SK-N-SH treated with all-trans-retinoic acid at 6 μM for 48 hours (cell line): ENCODE measurements around the gene FGF2.
"Not testable (repeated sequence)": the region's sequence is repeated elsewhere in the genome, so short reads cannot be mapped to it uniquely, and the experiment has no call there.

Experiments used
- ATAC-seq: fragments of 200-7000 bp; cut with Tn5 transposase; 3 replicates; pipeline ENCODE4 v1.9.1; 2020; ENCODE audit warnings: mild to moderate bottlenecking, moderate library complexity
- BACH2 ChIP-seq: fragments of 250-450 bp; sonication (Bioruptor Pico); IDR thresholded peaks from 2 replicates; pipeline ENCODE4 v1.9.0; 2021; ENCODE audit warnings: mild to moderate bottlenecking, borderline replicate concordance
- CSDC2 ChIP-seq: fragments of 250-450 bp; sonication (Bioruptor Pico); IDR thresholded peaks from 2 replicates; pipeline ENCODE4 v1.5.0; 2020; ENCODE audit warnings: mild to moderate bottlenecking, moderate library complexity
- ESRRG ChIP-seq: fragments of 250-450 bp; sonication (Bioruptor Pico); IDR thresholded peaks from 2 replicates; pipeline ENCODE4 v1.6.1; 2021; ENCODE audit warnings: mild to moderate bottlenecking
- GLIS3 ChIP-seq: fragments of 250-450 bp; sonication (Bioruptor Pico); IDR thresholded peaks from 2 replicates; pipeline ENCODE4 v1.5.0; 2020; ENCODE audit warnings: mild to moderate bottlenecking, moderate library complexity
- ISL1 ChIP-seq: fragments of 250-450 bp; sonication (Bioruptor Pico); IDR thresholded peaks from 2 replicates; pipeline ENCODE4 v2.1.2; 2022; ENCODE audit warnings: mild to moderate bottlenecking, moderate library complexity
- OSR1 ChIP-seq: fragments of 250-450 bp; sonication (Bioruptor Pico); IDR thresholded peaks from 2 replicates; pipeline ENCODE4 v1.8.0; 2022; ENCODE audit warnings: moderate library complexity, mild to moderate bottlenecking, inconsistent platforms
- PPARA ChIP-seq: fragments of 250-450 bp; sonication (Bioruptor Pico); IDR thresholded peaks from 2 replicates; pipeline ENCODE4 v1.5.0; 2020; ENCODE audit warnings: mild to moderate bottlenecking, borderline replicate concordance
- RARB ChIP-seq: fragments of 250-450 bp; sonication (Bioruptor Pico); IDR thresholded peaks from 2 replicates; pipeline ENCODE4 v1.8.0; 2021; ENCODE audit warnings: mild to moderate bottlenecking, moderate library complexity
- SNAI2 ChIP-seq: fragments of 250-450 bp; sonication (Bioruptor Pico); IDR thresholded peaks from 2 replicates; pipeline ENCODE4 v1.5.0; 2020; ENCODE audit warnings: mild to moderate bottlenecking, moderate library complexity
- TCF4 ChIP-seq: fragments of 250-450 bp; sonication (Bioruptor Pico); IDR thresholded peaks from 2 replicates; pipeline ENCODE4 v1.8.0; 2021; ENCODE audit warnings: mild to moderate bottlenecking, moderate library complexity, borderline replicate concordance
- ZC3H10 ChIP-seq: fragments of 250-450 bp; sonication (Bioruptor Pico); IDR thresholded peaks from 2 replicates; pipeline ENCODE4 v1.5.1; 2021; ENCODE audit warnings: mild to moderate bottlenecking, moderate library complexity
- ZFP3 ChIP-seq: fragments of 250-450 bp; sonication (Bioruptor Pico); IDR thresholded peaks from 2 replicates; pipeline ENCODE4 v1.5.0; 2020; ENCODE audit warnings: mild to moderate bottlenecking, moderate library complexity
- ZFP30 ChIP-seq: fragments of 450-650 bp; formaldehyde crosslinking; IDR thresholded peaks from 2 replicates; pipeline ENCODE4 v1.5.0; 2022; ENCODE audit warnings: mild to moderate bottlenecking, moderate library complexity
- ZNF565 ChIP-seq: fragments of 450-650 bp; formaldehyde crosslinking; conservative IDR thresholded peaks from 2 replicates; pipeline ENCODE4 v1.5.0; 2020; ENCODE audit warnings: low read depth, mild to moderate bottlenecking, moderate library complexity
- ZNF70 ChIP-seq: fragments of 450-650 bp; formaldehyde crosslinking; IDR thresholded peaks from 2 replicates; pipeline ENCODE4 v1.5.0; 2020; ENCODE audit warnings: mild to moderate bottlenecking, moderate library complexity
- ZNF8 ChIP-seq: fragments of 450-650 bp; formaldehyde crosslinking; IDR thresholded peaks from 2 replicates; pipeline ENCODE4 v1.5.0; 2020; ENCODE audit warnings: mild to moderate bottlenecking, moderate library complexity
- TF ChIP-seq, protein P1 (sequence below): fragments of 250-450 bp; sonication (Bioruptor Pico); IDR thresholded peaks from 2 replicates; pipeline ENCODE4 v1.5.1; 2020; ENCODE audit warnings: low read depth, mild to moderate bottlenecking, moderate library complexity
- TF ChIP-seq, protein P2 (sequence below): fragments of 250-450 bp; sonication (Bioruptor Pico); IDR thresholded peaks from 2 replicates; pipeline ENCODE4 v1.5.1; 2021; ENCODE audit warnings: mild to moderate bottlenecking, moderate library complexity

Gene FGF2

DNA sequence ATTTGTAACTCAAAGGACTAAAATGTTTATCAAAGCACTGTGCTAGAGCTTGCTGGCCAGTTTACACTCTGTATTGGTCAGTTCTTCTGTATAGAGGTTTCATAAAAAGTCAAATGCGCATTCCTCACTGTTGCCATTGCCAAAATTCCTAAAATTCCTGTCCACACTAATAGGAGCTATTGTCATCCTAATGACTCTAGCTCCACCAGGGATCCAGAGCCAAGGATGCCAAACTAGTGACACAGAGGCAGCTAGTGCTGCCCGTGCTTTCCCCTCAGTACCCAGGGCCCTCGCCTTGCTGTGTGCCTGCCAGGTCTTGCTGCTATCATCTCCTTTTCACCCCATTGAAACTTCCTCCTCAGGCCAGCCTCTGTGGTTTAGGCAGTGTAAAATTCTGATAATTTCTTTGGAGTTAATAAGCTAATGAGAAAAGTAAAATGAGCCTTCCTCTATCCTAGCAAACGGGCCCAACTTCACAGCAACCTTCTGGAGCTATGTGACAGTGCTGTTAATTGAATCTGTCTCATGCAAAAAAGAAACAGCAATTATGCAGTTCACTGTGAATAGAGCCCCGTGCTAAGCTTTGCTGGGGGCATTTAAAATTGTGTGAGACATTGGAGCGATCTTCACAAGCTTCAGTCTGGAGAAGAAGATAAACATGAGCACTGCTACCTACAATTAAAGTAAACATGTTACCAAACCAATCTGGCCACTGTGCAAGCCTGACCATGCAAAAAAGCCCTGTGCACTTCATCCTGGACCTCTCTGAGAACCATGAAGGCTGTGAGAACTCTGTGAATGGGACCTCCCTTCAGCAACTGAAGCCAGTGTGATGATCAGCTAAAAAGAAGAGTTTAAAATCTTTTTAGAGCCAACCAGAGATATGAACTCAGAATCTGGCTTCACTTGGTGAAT is 43.1 kb upstream of the FGF2 start:
- peak; percentile 98 for ATAC-seq

DNA sequence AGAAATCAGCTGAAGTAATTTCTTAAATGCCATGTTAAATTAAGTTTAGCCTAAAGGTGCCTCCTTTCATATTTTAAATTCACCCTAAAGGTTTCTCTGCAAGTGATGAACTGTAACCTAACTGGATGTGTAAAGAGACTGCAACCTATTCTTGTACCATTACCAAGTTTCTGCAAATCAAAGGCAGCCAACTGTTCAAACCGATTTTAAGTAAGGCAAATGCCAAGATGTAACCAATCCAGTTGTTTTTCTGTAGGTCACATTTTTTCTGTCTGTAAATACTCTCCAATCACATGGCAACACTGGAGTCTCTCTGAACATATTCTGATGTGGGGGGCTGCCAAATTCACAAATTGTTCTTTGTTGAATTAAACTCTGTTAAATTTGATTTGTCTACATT is 42.4 kb upstream of the FGF2 start:
- peak; percentile 35 for ATAC-seq
- TF ChIP-seq ZNF8 (CRISPR knock-in tag) (no peak), SNAI2 (no peak), GLIS3 (CRISPR knock-in tag) (no peak), PPARA (no peak), OSR1 (no peak), CSDC2 (CRISPR knock-in tag) (no peak), RARB (CRISPR knock-in tag) (no peak)
- TF ChIP-seq, protein P1, sequence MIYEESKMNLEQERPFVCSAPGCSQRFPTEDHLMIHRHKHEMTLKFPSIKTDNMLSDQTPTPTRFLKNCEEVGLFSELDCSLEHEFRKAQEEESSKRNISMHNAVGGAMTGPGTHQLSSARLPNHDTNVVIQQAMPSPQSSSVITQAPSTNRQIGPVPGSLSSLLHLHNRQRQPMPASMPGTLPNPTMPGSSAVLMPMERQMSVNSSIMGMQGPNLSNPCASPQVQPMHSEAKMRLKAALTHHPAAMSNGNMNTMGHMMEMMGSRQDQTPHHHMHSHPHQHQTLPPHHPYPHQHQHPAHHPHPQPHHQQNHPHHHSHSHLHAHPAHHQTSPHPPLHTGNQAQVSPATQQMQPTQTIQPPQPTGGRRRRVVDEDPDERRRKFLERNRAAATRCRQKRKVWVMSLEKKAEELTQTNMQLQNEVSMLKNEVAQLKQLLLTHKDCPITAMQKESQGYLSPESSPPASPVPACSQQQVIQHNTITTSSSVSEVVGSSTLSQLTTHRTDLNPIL: no peak
- TF ChIP-seq, protein P2, sequence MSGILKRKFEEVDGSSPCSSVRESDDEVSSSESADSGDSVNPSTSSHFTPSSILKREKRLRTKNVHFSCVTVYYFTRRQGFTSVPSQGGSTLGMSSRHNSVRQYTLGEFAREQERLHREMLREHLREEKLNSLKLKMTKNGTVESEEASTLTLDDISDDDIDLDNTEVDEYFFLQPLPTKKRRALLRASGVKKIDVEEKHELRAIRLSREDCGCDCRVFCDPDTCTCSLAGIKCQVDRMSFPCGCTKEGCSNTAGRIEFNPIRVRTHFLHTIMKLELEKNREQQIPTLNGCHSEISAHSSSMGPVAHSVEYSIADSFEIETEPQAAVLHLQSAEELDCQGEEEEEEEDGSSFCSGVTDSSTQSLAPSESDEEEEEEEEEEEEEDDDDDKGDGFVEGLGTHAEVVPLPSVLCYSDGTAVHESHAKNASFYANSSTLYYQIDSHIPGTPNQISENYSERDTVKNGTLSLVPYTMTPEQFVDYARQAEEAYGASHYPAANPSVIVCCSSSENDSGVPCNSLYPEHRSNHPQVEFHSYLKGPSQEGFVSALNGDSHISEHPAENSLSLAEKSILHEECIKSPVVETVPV (CRISPR knock-in tag): no peak

More for the DNA sequence above, 43.1 kb upstream of the FGF2 start:
- no peak for TF ChIP-seq ZFP3 (CRISPR knock-in tag)
- TF ChIP-seq ISL1 (CRISPR knock-in tag): peak; percentile 90
- no peak for TF ChIP-seq ZNF70 (CRISPR knock-in tag)
- TF ChIP-seq, protein P1: peak; percentile 79; the same call in 1 of the 2 replicates
- TF ChIP-seq, protein P2 (CRISPR knock-in tag): no peak
- TF ChIP-seq, all 23 proteins: peak for 2

DNA sequence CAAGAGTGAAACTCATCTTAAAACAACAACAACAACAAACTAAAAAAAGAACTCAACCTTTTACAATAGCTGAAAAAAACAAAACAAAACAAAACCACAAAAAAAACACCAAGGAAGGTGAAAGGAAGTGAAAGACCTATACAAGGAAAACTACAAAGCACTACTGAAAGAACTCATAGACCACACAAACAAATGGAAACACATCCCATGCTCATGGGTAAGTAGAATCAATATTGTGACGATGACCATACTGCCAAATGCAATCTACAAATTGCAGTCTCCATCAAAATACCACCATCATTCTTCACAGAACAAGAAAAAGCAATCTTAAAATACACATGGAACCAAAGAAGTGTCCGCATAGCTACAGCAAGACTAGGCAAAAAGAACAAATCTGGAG is 41.5 kb upstream of the FGF2 start:
- ATAC-seq: no peak
- TF ChIP-seq, protein P1: no peak
- TF ChIP-seq ZFP30 (CRISPR knock-in tag): no peak
- TF ChIP-seq ISL1 (CRISPR knock-in tag): no peak
- TF ChIP-seq OSR1: no peak
- no peak for TF ChIP-seq ZNF70 (CRISPR knock-in tag)
- no peak for TF ChIP-seq TCF4 (CRISPR knock-in tag)
- TF ChIP-seq CSDC2 (CRISPR knock-in tag): no peak
- TF ChIP-seq SNAI2: no peak
- TF ChIP-seq BACH2: no peak
- no peak for TF ChIP-seq ZFP3 (CRISPR knock-in tag)
- TF ChIP-seq ZC3H10 (CRISPR knock-in tag): no peak
- no peak for TF ChIP-seq RARB (CRISPR knock-in tag)

DNA sequence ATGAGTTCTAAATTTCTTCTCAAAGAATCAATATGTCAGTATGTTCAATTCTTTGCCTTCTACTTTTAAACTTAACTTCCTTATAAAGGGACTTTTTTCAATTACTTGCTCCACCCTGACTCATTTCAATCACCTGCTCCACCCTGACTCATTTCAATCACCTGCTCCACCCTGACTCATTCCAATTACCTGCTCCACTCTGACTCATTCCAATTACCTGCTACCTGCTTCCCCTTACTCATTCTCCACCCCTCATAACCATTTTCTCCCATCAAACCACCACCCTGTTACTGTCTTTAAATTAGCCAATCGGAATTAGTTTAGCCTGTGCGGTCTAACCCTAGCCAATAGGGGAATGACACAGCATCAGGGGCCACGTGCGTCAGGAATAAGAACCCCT is 40.3 kb upstream of the FGF2 start:
- ATAC-seq: not testable (repeated sequence)

DNA sequence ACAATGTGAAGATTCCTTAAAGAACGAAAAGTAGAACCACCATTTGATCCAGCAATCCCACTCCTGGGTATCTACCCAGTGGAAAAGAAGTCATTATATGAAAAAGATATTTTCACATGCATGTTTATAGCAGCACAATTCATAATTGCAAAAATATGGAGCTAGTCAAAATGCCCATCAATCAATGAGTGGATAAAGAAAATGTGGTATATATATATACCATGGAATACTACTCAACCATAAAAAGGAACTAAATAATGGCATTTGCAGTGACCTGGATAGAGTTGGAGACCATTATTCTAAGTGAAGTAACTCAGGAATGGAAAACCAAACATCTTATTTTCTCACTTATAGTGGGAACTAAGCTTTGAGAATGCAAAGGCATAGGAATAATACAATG is 39.7 kb upstream of the FGF2 start:
- not testable (repeated sequence) for ATAC-seq

DNA sequence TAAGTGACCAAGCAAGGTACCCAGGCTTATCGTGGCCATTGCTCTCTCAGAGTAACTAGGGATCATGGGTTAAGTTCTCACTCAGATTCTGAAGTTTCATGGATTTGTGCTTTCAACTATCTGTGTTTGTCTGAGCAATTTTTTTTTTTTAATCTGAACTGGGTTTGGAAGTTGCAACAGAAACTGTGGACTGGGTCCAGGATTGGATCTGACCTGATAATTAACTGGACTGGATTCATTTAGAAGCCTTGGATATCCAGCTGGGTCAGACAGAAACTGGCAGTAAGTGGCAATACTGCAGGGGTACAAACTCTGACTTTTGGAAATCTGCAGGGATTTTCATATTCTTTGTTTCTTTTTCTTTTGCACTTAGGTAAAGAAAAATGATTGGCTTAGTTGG is 38.7 kb upstream of the FGF2 start:
- TF ChIP-seq ZNF8 (CRISPR knock-in tag) (no peak), TCF4 (CRISPR knock-in tag) (no peak), BACH2 (no peak), CSDC2 (CRISPR knock-in tag) (no peak), SNAI2 (no peak), OSR1 (no peak), ZFP3 (CRISPR knock-in tag) (no peak), ESRRG (CRISPR knock-in tag) (no peak), RARB (CRISPR knock-in tag) (no peak), GLIS3 (CRISPR knock-in tag) (no peak), ZNF565 (CRISPR knock-in tag) (no peak), ZFP30 (CRISPR knock-in tag) (no peak)
- TF ChIP-seq, protein P1: no peak
- ATAC-seq: no peak

More for the DNA sequence above, 39.7 kb upstream of the FGF2 start:
- peak; percentile 66 for TF ChIP-seq ZNF8 (CRISPR knock-in tag)
